ENCODE data around the gene OGFOD3.

Gene OGFOD3

DNA sequence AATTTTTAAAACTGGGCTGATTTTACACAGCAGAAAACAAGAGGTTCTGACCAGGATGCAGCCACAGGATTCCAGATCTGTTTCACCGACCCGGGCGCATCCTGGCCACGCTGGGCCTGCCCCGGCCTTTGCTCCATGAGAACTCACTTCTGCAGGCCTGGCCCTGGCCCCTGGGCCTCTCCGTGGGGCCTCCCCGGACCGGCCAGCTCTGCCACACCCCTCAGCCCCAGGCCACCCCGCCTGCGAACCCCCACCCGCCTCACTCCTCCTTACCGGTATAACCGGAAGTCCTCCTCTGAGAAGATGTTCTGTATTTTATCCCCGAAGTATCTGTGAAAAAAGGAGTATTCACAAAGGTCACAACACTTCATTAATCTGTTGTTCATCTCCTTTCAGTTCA, 13.3 kb downstream of the OGFOD3 start:
- DNase-seq (ENCODE audit: low spot score): no peak

DNA sequence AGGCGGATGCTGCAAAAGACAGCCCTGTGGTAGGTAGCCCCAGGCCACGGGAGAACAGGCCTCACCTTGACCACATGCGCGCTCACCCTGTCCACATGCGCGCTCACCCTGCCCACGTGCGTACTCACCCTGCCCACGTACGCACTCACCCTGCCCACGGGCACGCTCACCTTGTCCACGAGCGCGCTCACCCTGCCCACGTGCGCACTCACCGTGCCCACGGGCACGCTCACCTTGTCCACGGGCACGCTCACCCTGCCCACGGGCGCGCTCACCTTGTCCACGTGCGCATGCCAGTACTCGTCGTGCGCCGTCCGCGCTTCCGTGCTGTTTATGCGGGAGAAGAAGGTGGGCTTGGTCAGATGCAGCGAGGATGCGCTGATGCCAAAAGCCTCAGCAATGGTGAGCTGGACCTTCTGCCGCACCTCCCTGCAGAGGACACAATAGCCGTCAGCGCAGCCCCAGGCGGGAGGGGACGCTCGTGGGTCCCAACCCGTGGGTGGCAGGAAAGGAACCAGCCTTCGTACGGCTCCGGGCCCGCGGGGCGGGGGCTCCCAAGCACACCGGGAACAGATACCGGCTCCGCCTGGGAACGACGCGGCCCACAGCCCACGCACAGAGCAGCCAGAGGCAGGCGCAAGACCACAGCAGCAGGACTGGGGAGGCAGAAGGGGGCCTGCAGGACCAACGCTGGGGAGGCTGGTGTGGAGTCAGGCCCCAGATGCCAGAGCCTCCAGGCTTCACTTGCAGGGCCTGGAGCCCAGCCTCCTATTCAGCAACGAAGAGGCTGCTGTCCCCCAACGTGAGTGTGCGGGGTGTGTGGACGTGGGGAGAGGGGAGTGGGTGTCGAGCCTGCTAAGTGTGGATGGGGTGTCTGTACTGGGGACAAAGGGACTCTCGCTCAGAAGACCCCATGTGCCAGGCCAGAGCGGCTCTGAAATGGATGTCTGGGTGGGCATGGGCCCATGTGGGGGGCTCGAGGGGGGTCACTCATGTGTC, 14.4 kb downstream of the OGFOD3 start:
- DNase-seq (ENCODE audit: low spot score): no peak

DNA sequence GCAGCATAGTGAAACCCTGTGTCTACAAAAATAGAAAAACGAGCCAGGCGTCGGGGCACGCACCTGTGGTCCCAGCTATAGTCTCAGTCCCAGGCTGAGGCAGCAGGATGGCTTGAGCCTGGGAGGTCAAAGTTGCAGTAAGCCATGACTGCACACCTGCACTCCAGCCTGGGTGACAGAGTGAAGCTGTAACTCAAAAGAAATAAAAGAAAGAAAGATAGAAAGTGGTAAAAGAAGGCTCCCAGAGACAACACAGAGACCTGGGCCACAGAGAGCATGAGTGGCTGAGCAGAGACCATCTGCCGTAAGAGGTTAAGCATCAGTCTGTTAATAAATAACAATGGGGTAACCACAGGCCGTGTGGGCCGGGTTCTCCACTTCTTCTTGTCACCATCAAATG, 15.5 kb downstream of the OGFOD3 start:
- no peak for DNase-seq (ENCODE audit: low spot score)

DNA sequence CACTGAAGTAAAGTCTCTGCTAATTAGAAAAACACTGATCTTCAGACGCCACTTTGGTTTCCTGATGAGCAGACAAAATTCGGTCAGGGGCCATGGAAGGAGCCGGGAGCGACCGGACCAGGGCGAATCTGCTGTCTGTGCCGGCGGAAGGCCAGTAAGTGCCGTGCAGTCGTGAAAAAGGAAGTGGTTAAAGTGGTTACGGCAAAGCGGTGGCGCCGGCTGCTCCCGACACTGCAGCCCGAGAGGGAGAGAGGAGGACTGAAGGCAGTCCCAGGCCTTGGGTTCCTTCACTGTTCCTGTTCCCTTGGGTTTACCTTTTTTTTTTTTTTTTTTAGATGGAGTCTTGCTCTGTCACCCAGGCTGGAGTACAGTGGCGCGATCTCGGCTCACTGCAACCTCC, 17.6 kb downstream of the OGFOD3 start:
- DNase-seq (ENCODE audit: low spot score): peak; percentile 72

DNA sequence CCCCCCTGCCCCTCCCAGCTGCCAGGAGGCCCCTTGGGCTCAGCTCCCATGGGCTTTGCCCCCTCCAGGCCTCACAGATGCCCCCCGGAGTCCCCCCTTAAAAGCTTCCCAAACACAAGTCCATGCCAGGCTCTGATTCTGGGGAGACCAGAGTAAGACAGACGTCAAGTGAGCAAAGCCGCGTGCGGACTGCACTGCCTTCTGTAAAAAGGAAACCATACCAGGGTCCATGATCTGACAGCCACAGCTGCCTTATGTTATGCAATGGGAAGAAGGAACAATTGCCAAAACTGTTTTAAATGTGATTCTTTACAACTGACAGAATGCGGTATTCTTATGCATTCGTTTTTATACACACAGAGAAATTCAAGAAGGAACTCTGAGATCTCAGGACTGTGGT, 18.2 kb downstream of the OGFOD3 start:
- DNase-seq (ENCODE audit: low spot score): peak; percentile 24

DNA sequence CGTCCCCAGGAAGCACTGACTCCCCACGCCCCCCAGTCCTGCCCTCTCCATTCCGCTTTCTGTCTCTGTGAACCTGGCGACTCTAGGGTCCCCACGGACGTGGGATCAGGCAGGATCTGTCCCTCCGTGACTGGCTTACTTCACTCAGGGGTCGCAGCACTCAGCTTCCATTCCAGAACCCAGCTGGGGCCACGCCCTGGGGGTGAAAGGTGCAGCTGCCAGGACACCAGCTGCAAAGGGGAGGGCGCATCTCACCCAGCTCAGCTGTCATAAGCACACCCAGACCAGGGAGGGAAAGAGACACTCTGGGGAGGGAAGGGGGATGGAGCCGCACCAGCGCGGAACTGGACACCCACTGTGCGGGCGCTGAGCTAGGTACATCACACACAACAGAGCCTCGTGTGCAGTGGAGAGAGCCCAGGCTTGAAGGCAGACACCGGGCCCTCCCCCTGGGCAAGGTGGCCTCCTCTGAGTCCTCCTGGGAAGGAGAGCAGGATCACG, 18.7 kb downstream of the OGFOD3 start:
- DNase-seq (ENCODE audit: low spot score): peak; percentile 31

DNA sequence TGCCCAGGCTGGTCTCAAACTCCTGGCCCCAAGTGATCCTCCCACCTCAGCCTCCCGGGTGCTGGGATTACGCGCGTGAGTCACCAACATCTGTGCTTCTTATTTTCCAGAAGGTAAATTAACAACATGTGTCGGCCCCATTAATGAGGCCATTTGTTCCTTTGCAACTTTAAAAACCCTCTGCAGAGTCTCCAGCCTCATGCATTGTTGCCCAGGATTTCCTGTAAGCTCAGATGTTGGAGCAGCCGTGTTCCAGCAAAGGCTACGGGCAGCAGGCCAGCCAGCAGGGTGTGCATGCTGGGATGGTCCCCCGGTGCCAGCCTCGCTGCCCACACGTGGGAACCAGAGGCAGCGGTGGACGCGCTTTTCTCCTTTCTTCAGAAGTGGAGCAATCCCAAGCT, 19.3 kb downstream of the OGFOD3 start:
- DNase-seq (ENCODE audit: low spot score): peak; percentile 89

DNA sequence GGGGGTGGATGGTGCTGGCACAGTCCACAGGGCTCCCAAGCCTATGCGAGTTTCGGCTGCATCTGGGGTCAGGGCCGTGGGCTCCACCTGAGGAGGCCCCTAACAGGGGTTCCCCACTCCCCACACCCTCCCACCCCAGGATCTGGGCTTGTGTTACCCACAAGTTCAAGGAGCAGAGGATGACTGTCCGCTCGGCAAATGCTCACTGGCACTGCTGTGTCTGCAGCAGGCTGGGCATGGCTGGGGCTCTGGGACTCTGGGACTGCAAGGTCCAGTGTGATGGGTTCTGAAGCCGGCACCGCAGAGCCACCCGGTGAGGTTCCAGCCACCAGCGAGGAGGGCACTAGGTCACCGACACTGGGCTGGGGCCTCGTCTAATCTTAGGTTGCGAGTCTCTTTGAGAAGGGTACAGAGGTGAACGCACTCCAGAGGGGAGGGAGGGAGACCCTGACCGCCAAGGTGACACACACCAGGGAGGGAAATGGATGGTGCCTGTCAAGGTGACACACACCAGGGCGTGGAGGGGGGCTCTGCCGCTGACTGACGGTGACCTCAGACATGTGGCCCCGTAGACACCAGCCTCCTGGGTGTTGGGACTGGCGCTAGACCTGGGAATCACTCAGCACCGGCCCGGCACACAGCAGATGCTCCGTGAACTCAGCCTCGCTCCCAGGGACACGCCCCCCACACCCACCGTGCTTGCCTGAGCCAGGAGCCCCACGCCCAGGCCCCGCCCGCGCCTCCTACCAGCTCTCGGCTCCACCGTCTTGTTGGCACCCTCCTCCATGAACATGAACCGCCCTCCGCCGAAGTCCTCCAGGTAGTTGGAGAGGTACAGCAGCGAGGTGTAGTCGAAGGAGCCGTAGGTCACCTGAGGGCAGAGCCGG, 20.7 kb downstream of the OGFOD3 start:
- DNase-seq (ENCODE audit: low spot score): no peak

DNA sequence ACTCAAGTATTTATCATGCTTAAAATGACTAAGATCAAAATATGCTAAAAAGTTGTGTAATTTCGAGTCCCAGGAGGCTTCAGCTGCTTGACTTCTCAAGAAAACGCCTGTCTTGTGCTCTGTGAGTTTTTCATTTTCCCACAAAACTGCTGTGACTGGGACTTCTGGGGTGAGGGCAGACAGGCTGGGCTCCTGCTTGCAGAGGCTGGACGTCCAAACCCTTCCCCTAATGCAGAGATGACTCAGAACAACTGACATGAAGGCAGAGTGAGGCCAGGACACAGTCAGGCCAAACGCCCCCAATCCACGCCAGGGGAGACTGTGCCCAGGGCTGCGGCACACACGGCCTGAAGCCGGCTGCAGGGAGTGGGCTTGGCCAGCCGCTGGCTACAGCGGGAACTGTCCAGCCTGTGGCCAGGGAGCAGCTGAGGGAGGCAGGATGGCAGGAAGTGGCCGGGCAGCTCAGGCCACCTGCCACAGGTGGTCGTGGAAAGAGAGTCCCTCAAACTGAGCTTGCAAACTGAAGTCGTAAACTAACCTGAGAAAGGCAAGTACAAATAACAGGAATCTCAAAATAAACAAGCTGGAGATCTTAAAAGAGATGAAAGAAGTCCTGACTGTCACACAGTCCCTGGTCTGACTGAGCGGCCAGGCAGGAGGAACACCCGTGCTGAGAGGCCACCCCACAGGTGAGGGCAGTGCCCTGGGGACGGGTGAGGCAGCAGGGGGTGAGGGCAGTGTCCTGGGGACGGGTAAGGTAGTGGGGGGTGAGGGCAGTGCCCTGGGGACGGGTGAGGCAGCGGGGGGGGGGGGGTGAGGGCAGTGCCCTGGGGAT, 21.6 kb downstream of the OGFOD3 start:
- DNase-seq (ENCODE audit: low spot score): peak; percentile 90

DNA sequence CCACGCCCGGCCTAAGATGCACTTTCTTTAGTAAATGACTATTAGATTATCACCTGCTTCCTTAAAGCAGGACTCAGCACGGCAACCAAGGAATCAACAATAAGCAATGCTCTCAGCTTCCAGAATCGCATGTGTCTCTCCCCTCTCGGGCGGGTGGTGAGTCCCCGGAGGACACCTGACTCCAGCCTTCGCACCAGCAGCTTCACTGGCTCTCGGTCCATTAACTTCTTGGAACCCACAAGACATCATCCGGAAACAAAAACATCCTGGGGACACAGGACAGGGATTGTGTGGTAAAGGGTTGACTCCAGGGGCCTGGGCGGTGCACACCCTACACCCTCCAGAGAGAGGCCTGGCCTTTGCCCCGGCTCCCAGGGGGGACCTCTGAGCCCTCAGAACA, 24.1 kb downstream of the OGFOD3 start:
- DNase-seq (ENCODE audit: low spot score): no peak

DNA sequence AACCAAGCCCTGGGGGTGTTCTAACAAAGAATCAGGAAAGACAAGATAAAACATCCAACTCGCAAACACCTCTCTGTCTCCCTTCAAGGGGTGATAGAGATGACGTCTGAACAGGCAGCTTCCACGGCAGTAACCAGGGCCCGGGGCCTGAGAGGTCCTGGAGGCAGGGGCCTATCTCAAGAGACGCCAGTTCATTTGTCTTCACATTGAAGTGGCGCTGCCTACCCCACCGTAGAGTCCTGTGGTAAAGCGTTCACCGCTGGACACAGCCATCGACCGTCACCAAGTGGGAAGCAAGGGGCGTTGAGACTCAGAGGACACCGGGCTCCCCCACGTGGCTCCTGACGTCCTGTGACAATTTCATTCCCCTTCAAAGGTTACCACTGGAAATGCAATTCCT, 25.4 kb downstream of the OGFOD3 start:
- no peak for DNase-seq (ENCODE audit: low spot score)

DNA sequence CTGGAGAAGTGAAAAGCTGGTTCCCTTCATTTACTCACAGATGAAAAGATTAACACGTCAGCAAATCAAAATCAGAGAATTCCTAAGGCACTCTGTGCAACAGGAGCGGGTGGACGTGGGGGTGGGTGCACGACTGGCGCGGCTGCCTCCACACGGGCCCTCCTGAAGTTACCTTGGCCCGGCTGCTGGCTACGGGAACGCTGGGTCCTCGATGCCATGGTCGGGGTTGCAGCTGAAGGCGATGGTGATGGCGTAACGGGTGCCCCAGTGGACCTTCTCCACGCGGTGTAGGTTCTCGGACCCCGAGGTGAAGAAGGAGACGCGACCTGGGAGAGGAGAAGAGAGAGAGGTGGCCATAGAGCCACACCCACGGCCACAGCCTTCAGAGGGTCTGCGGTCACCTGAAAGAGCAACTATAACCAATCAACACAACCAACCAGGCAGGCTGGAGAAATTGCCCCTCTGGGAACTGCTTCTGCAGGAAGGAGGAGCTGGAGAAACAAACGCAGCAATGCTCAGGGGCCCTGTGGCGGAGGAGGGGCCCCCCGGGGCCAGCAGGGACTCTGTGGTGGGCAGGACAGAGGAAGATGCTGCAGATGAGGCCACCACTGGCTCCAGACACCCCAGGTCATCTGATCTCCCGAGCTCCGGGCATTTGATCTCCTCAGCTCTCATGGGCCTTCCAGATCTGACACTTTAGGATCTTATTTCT, 26.0 kb downstream of the OGFOD3 start:
- no peak for DNase-seq (ENCODE audit: low spot score)

DNA sequence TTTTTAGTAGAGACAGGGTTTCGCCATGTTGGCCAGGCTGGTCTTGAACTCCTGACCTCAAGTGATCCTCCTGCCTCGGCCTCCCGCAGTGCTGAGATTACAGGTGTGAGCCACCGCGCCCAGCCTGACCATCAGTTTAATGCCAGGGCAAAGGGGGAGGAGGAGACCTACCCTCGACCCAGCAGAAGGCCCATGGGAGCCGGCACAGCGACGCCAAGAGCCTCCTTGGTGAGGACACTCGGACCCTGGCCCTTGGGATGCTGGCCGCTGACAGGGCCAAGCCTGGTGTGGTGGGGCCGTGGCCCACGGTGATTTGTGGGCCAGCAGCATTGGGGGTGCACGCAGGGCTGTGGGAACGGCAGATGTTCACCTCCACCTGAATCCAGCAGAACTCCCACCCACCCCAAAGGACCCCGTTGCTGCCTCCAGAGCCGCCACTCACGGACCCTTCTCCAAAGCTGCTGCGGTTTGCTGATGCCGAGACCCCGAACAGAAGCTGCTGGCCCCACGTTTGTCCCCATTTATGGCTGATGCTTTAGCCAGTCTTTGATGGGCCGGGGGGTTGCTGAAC, 26.8 kb downstream of the OGFOD3 start:
- DNase-seq (ENCODE audit: low spot score): no peak

DNA sequence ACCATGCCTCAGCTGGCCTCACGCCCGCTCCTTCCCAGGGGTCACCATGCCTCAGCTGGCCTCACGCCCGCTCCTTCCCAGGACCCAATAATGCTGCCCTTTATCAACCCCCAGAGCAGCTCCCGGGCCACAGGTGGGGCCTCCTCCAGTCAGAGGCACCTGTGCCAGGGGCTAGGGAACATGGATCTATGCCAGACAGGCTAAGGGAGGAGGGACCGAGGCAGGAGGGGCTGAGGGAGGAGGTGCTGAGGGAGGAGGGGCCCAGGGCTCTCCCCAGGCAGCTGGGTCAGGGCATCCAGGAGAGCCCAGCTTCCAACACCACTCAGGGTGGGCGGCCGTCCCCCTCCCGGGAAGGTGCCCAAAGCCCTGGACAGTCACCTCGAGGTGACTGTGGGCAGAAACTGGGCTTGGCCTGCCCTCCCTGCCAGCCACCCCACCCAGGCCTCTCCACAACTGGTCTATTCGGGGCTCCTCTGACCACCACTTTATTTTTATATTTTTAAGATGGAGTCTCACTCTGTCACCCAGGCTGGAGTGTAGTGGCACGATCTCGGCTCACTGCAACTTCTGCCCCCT, 27.4 kb downstream of the OGFOD3 start:
- DNase-seq (ENCODE audit: low spot score): no peak

DNA sequence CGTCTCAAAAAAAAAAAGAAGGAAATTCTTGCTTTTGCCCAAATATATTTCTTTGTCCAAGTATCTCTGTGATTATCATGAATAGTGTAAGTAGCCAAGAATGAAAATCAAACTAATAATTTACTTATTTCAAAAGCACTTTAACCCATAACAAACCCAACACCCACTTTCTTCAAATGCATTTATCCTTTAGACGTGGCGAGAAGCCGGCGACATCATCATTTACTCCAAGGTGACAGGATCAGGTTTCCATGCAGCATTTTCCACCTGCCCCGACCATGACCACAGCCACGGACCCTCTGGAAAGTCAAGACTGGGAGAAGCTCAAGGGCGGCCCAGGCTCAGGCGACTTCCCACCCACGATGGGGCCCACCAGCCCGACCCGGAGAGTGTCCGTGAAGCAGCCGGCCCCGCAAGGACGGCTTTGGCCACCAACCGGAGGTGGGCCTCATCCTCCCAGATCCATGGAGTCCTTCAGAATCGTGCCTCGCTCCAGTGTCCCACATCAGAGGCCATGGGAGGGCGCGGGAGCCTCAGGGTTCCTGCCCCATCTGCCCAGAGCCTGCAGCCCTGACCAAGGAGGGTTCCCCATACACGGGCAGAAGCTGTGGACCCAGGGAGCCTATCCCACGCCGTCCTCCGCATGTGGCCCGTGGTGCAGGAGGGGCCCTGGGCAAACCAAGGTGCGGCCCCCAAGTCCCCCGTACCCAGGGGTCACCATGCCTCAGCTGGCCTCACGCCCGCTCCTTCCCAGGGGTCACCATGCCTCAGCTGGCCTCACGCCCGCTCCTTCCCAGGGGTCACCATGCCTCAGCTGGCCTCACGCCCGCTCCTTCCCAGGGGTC, 28.1 kb downstream of the OGFOD3 start:
- DNase-seq (ENCODE audit: low spot score): no peak

DNA sequence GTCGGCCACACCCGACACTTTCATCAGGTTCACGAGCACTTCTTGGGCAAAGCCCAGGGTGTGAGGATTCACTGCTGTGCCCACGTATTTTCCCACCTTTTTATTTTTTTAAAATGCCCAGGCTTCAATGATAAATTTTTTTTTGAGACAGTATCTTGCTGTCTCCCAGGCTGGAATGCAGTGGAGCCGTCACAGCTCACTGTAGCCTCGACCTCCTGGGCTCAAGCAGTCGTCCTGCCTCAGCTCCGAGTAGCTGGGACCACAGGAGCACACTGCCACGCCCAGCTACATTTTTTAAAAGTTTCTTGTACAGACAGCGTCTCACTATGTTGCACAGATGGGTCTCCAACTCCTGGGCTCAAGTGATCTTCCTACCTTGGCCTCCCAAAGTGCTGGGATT, 29.0 kb downstream of the OGFOD3 start:
- DNase-seq (ENCODE audit: low spot score): no peak

DNA sequence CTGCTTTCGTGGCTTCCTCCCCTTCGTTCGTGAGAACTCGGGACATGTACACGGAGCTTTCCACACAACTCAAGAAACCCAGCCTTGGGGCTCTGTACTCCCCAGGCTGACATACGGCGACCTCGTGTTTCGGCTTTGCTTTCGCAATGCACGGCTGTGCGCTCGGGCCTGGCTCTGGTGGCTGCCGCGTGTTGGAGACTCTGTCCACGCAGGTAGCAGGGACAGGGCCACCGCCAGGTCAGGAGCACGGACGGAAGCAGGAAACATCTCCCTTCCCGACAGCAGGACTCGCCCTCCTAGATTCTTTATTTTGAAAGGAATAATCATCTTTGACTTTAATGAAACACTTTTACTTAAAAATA, 29.5 kb downstream of the OGFOD3 start:
- no peak for DNase-seq (ENCODE audit: low spot score)

DNA sequence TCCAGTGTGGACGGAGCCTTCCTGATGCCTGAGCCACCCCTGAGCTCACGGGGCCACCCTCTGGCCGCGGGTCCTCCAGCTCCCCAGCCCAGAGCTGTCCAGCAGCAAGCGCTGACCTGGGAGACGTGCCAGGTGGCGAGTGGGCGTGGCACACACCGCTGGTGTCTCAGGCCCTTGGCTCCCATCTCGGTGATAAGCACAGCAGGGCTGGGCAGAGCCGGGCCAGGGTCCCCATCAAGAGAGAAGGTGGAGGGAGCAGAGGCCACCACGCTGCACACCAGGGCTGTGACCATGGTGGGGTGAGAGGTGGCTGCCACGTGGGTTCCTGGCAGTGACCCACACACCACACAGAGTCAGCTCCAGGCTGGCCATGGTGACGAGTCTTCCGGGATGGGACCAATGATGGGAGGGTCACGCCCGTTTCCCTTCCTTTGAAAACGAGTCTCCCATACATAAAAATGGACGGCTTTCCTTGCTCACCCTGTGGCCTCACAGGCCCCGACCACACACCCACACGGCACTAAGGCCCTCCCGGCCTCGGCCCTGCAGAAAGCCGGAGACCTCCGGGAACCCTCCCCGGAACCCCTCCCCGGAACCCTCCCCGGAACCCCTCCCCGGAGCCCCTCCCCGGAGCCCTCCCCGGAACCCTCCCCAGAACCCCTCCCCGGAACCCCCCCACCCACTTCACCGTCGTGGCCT, 30.0 kb downstream of the OGFOD3 start:
- DNase-seq (ENCODE audit: low spot score): peak; percentile 49

DNA sequence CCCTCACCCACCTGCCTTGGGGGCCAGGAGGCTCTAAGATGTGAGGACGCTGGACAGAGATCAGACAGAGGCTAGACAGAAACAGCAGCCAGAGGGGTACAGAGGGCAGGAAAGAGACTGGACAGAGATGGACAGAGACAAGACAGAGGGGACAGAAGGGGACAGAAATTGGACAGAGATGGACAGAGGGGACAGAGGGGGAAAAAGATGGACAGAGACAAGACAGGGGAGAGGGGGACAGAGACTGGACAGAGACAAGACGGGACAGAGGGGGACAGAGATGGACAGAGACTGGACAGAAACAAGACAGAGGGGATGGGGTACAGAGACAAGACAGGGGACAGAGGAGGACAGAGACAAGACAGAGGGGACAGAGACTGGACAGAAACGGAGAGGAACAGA, 30.7 kb downstream of the OGFOD3 start:
- DNase-seq (ENCODE audit: low spot score): no peak
